ENCODE measurements around the gene PRPF40B.

The PRPF40B gene

GRCh38 chr12:49623142-49623904 is at the start of gene PRPF40B:
Gene PRPF40B, plus strand, starts transcription at chr12:49623561. Its CDS starts 30 bp downstream, at chr12:49623591.
- peak within 1 kb of the TSS; percentile 65 for H3K27ac ChIP-seq
- TF ChIP-seq ZFX (IDR thresholded peaks at IDR 0.05): no peak; the same call in 1 of the 2 replicates
- peak; percentile 71 for TF ChIP-seq CTCF (conservative IDR thresholded peaks at IDR 0.05)

GRCh38 chr12:49577589-49578315 is 45.6 kb upstream of the PRPF40B start:
- H3K27ac ChIP-seq: no peak overlapping the region
- TF ChIP-seq ZFX (IDR thresholded peaks at IDR 0.05) (no peak), CTCF (conservative IDR thresholded peaks at IDR 0.05) (no peak)

- no peak for TF ChIP-seq CTCF (conservative IDR thresholded peaks at IDR 0.05)
- TF ChIP-seq ZFX (IDR thresholded peaks at IDR 0.05): no peak
- no peak overlapping the region for H3K27ac ChIP-seq
These were observed 44.8 kb upstream of the PRPF40B start for GRCh38 chr12:49578471-49579112.

- no peak for TF ChIP-seq ZFX (IDR thresholded peaks at IDR 0.05)
- peak; percentile 95 for TF ChIP-seq CTCF (conservative IDR thresholded peaks at IDR 0.05)
These were observed 42.5 kb upstream of the PRPF40B start for GRCh38 chr12:49580572-49581535.

GRCh38 chr12:49582201-49582600 is 41.2 kb upstream of the PRPF40B start:
- no peak overlapping the region for H3K27ac ChIP-seq
- TF ChIP-seq CTCF (conservative IDR thresholded peaks at IDR 0.05) (no peak), ZFX (IDR thresholded peaks at IDR 0.05) (no peak)

More at GRCh38 chr12:49580572-49581535, 42.5 kb upstream of the PRPF40B start:
- H3K27ac ChIP-seq: no peak overlapping the region

- TF ChIP-seq ZFX (IDR thresholded peaks at IDR 0.05) (no peak), CTCF (conservative IDR thresholded peaks at IDR 0.05) (no peak)
- H3K27ac ChIP-seq: no peak overlapping the region
These were observed 40.5 kb upstream of the PRPF40B start for GRCh38 chr12:49582850-49583249.
